Activated CD8-positive, alpha-beta memory T cell treated with anti-CD3 and anti-CD28 coated beads, Interleukin-2, amount 50 U/mL, for 1 hour (primary cell): Measurements from ENCODE around the gene SOS1.
"Not testable (repeated sequence)": the region's sequence is repeated elsewhere in the genome, so short reads cannot be mapped to it uniquely, and the experiment has no call there.

ENCODE experiments used
- DNase-seq: peaks from one replicate; pipeline ENCODE4 v3.0.0-alpha.2; 2020; ENCODE audit errors: extremely low read depth

SOS1 gene

DNA sequence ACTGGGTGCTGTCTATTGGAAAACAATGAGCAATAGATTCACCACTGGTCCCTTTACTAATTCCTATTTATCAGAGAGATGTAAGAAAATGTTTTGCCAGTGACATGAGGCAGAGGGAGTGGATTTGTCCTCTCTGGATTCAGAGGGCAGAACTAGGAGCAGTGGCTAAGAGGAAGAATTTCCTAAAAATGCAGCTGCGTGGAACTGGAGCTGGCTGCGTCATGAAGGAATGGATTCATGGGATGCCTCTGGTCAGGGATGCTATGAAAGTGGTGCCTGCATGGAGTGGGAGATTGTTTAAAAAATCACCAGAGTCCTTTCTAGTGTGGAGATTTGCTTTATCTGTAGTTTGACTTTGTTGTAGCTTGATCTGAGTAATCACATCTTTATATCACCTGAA, 152.8 kb downstream of the SOS1 start:
- no peak for DNase-seq

DNA sequence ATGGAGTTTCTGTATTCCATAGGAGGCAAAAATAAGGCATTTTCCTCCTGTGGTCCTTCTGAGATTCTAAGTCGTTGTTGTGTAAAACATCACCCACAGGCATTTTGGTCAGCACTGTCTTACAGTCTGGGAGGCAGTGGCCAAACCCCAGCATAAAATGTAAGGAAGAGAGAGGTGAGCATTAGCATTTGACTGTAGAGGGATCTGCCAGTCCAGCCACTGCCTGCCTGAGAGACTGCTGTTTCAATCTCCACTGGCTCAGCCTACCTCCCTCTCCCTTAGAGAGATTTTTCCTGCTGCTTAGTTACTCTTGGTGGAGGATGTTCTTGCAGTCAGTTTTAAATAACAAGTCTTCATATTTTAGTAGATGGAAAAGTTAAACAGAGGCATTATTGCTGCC, 154.2 kb downstream of the SOS1 start:
- no peak for DNase-seq

DNA sequence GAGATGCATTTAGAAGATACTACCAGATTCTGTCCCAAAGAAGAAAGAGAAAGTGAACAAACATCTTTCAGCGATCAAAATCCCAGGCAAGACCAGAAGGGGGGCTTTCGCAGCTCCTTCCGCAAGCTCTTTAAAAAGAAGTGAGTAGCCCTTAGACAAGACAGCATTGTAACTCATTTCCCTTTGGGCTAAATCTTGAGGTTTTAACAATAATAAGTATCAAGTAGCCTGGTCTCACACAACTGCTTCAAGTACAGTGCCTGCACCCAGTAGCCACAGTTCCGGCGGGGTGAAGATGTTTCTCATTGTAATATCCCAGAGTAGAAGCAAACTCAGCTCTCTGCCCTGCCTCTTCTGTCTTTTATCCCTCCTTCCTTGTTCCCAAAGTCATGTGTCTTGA, 154.8 kb downstream of the SOS1 start:
- no peak for DNase-seq

DNA sequence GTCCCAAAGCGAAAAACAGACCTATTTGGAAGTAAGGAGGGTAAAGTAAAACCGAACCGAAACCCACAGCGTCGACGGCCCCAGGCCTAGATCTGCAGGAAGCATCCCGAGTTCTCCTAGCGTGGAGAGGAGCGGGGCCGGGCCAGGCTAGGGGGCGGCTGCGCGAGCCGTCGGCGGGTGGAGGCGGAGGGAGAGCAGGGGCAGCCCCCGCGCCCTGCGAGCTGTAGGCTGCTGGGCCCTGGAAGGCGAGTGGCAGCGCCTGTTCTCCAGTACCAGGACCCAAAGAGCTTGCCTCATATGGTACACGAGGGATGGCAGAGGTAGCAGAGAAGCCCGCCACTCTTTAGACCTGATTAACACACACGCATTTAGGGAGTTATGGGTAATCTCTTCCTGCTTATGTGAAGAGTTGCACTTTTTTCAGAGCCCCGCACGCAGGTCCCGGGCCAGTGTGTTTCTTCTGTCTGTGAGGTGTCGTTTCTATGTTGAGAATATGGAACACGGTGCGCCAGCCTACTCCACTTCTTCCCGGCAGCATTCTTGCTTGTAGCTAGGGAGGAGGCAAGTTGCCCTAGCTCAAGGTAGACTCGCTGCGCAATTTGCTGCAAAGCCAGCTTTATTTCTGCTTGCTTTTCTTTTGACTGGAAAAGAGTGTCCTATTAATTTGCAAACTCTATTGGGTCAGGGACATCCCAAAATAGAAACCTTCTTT, 160.1 kb downstream of the SOS1 start:
- DNase-seq = no peak

DNA sequence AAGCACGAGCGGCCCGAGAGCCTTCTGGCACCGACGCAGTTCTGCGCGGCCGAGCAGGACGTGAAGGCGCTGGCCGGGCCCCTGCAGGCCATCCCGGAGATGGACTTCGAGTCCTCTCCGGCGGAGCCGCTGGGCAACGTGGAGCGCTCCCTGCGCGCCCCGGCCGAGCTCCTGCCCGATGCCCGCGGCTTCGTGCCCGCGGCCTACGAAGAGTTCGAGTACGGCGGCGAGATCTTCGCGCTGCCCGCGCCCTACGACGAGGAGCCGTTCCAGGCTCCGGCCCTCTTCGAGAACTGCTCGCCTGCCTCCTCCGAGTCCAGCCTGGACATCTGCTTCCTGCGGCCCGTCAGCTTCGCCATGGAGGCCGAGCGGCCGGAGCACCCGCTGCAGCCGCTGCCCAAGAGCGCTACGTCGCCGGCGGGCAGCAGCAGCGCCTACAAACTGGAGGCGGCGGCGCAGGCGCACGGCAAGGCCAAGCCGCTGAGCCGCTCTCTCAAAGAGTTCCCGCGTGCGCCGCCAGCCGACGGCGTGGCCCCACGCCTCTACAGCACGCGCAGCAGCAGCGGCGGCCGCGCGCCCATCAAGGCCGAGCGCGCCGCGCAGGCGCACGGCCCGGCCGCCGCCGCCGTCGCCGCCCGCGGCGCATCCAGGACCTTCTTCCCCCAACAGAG, 160.8 kb downstream of the SOS1 start:
- DNase-seq = peak; percentile 12

DNA sequence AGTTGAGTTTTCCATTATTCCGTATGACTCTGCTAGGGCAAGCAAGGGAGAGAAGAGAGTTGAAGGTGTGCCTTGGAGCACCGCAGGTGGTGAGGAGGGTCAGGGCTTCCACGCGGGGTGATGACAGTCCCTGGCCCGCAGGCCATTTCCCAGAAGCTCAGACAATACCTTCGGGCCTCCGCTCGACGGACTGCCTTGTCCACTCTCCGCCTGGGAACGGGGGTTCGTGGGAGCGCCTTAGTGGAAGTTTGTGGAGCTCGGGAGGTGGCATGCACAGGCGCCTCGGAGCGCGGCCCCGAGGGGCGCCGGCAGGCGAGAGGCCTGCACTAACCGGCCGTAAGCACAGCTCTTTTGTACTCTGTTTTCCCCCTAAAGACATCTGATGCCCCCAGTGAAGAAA, 161.4 kb downstream of the SOS1 start:
- no peak for DNase-seq

DNA sequence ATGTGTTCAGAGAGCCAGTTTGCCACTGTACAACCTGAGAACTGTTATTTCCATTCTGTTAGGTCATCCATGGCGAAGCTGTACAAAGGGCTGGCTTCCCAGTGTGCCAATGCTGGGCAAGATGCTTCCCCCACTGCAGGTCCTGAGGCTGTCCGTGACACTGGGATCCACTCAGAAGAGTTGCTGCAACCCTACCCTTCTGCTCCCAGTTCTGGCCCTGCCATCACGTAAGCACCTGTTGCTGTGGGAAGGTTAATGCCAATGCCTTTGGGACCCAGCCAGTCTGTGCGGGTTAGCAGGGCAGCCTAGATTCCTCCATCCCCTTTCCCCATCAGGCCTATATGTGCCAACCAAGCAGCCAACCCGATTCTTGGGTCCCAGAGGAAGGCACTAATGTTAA, 162.9 kb downstream of the SOS1 start:
- no peak for DNase-seq

DNA sequence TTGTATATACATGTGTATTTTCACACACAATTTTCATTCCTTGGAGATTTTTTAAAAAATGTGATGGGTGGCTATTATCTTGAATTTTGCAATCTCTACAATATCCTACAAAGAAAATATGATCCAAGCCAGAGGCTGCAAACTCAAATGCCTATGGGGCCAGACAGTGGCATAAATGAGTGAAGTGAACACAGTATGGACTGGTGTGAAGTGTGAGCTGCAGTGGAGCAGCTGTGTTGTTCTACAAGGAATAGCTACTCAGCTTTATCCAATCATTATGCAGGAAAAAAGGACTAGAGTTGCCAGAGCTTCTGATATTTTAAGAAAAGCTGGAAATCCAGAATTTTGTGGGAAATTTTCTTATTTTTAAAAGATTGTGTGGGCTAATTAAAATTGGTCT, 169.1 kb downstream of the SOS1 start:
- DNase-seq = no peak

DNA sequence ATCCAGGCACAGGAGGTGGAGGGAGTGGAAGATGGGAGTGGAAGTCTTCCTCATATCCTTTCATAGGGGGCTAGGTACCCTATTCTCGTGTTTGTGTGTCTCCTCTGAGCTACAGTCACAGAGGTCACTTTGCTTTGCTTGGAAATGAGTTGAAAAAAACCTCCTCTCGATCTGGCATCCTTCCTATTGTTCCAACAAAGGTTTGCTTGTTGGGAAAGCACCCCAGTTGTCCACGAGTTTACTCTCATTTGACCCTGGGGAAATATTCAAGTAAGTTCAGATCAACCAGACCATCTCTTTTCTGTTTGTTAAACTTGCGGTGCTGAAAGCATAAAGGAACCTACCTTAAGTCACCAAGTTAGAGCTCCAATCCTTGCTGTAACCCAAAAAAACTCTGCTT, 171.9 kb downstream of the SOS1 start:
- DNase-seq = no peak

DNA sequence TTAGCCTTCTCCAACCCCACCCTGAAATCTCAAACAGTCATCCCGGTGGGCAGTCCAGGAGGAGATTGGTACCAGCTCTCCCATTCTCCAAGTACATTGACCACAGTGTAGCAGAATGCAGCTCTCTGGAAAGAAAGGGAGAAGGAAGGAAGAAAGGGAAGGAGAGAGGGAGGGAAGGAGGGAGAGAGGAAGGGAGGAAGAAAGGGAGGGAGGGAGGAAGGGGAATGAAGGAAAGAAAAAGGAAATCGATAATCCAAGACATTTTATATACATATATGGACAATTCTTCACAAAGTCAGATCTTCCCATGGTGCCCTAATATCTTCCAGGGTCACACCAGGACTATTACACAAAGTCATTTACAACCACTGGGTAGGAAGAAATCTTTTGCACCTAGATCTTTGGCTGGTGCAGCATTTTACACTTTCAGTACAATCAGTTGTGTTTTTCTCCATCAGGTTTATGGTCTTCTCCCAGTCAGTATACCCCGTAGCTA, 172.4 kb downstream of the SOS1 start:
- DNase-seq = no peak

DNA sequence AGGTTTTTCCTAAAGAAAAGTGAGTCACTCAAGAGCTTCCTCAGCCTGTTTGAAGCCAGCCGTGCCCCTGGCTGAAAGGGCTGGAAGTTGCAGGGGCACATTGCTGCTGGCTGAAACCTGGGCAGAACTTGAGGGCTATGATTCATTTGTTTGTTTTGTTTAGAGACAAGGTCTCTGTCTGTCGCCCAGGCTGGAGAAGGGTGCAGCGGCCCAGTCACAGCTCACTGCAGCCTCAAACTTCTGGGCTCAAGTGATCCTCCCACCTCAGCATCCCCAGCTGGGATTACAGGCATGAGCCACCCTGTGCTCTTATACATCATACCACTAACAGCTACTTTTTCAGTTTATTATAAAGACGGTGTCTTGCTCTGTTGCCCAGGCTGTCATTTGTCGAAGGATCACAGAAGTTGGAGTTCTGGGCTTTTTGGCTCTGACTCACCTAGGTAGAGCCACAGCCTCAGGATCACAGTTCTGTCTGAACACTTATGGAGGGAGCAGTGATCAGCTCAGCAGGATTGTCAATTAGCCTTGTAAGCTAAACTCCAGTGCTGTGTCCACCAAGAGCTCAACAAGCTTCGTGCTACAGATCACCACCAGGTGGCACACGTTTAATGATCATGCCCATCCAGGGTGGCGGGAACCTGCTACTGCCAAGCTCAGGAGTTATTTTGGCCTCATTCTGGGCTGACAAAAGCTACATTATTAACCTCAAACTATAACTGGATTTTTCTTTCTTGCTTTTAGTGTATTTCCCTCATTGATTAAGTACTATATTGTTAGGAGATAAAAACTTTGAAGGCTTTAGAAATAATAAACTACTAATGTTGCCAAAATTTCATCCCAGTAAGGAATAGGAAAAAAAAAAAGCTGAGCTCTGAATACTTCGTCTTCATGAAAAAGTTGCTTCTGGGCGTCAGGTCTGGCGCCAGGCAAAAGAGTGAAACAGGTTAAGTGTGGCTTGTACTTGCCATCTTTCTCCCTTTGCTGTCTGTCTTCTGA, 173.3 kb downstream of the SOS1 start:
- DNase-seq = peak; percentile 7

DNA sequence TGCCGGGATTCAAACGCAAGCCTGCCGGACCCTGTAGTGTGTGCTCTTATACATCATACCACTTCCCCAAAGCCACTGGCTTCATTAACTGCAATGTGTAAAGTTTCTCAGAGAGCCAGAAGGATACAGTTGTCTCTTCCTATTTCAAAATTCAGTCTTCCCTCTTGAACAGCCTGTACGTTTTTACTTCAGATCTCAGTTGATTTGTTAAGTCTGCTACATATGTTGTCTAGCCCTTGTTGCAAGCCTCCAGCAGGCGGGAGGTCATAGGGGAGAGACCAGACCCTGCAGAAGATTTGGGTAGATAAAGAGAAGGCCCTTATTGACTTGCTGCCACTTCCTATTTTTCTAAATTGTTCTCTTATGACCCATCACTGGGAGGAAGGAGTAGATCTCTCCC, 174.9 kb downstream of the SOS1 start:
- no peak for DNase-seq

DNA sequence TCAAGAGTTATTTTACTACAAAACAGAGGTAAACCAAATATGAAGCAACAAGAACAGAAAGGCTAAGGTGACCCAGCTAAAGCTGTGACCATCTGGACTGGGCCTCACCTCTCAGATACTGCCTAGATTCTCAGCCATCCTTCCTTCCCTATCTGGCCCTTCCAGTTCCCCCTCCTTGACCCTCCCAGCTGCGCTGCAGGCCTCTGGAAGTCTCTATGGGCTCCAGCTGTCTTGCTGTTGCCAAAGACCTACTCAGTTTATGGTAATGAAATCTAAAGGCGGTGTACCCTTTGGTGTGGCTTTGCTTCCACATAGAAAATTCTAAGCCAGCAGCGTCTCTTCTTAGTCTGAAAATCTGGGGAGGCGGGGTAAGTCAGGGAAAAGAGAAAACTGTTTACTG, 175.5 kb downstream of the SOS1 start:
- DNase-seq = no peak

DNA sequence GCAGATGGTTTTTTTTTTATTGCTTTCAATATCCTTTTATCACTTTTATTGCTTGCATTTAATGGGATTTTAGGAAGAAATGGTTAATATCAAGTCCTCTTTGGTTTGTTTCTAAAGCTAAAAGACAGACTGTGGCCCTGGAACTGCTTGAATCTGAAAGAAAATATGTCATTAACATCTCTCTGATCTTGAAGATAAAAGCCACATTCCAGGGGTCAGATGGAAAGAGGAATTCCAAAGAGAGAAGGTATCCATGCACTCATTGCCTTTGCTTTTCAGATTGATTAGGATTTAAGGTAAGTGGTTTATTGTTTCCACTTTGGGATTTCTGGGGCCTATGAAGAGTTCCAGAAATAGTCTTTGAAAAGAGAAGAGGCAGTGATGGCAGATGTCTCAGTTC, 177.1 kb downstream of the SOS1 start:
- DNase-seq = no peak

DNA sequence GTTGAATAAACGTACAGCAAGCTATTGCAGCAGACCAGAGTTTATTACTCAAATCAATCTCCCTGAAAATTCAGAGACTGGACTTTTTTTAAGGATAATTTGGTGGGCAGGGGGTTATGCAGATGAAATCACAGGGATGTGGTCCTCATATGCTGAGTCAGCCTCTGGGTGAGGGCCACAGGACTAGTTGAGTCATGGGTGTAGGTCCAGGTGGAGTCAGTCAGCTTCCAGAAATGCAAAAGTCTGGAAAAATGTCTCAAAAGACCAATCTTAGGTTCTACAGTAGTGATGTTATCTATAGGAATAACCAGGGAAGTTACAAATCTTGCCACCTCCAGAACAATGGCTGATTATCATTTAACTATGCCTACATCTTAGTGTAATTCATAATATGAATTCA, 180.1 kb downstream of the SOS1 start:
- no peak for DNase-seq

DNA sequence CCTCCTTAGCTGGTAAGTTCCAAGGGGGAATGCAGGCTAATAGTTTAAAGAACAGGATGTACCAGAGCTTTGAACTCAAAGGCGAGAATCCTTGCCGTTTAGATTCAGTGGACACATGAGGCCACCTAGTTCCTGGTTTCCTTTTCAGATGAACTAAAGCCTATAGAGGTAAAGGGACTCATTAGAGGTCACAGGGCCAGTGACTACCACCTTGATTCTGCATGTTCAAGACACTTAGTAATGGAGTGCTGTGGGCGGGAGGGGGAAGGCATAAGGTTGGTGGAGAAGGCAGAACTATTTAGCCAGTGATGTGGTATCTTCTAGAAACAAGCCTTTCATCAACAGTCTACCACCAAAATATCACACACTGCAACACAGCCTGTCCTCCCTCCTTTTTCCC, 183.3 kb downstream of the SOS1 start:
- DNase-seq = no peak

DNA sequence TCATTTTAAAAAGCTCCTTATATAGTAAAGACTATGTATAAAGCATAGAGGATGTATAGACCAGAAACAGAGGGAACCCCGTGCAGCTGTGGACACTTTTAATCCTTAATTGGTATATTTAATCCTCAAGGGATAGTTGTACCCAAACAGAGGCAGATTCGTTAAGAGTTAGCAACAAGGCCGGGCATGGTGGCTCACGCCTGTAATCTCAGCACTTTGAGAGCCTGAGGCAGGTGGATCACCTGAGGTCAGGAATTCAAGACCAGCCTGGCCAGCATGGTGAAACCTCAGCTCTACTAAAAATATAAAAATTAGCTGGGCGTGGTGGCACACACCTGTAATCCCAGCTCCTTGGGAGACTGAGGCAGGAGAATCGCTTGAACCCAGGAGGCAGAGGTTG, 184.3 kb downstream of the SOS1 start:
- DNase-seq = not testable (repeated sequence)

DNA sequence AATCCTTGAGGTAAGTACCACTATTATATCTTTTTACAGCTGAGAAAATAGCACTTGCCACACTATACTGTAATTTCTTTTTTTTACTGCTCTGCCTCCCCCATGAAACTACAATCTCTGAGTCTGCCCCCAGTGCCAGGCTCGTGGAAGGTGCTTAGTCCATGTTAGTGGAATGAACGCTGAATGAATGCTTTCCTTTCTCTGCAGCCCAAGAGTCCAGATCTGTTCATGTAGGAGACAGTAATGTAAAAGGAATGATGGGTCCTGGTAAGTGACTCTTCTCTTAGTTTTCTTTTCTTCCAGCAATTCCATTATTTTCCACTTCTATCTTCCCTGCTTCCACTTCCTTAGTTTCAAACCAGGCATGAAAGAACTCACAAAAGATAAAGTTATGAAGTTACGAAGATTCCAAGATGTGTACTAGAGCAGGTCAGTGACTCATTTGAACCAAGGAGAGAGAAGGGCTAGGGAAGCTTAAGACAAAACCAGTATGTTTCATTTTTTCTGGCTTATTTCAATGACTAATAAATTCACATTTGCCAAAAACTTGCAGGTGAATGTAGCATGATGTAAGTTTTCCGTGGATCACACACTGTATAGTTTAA, 185.2 kb downstream of the SOS1 start:
- no peak for DNase-seq

DNA sequence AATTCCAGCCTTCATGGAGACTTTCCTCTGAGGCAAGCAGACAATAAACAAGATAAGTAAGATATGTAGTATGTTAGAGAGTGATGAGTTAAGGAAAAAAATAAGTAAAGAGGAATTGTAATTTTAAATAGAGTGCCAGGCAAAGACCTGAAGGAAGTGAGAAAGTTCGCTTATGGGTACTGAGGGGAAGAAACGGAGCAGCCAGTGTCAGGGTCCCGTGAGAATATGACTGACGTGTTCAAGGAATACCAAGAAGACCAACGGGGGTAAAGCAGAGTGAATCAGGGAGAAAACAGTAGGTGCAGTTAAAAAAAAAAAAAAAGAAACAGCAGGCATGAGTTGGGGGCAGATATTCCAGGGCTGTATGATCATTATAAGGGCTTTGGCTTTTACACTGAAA, 186.1 kb downstream of the SOS1 start:
- DNase-seq = no peak

DNA sequence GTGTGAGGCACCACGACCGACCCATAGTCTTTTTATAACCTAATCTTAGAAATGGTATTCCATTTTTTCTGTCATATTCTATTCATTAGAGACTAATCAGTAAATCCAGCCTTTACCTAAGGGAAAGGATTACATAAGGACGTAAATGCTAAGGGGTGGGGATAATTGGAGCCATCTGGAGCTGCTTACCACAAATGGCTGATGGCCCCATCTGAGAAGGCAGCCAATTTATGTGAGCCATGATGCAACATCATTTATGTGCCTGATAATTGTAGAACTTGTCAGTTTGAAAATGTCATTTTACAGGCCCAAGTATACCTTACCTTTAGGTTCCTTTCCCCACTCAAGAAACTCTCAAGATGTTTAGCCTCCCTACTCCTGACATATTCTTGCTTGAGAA, 187.2 kb downstream of the SOS1 start:
- DNase-seq = no peak

DNA sequence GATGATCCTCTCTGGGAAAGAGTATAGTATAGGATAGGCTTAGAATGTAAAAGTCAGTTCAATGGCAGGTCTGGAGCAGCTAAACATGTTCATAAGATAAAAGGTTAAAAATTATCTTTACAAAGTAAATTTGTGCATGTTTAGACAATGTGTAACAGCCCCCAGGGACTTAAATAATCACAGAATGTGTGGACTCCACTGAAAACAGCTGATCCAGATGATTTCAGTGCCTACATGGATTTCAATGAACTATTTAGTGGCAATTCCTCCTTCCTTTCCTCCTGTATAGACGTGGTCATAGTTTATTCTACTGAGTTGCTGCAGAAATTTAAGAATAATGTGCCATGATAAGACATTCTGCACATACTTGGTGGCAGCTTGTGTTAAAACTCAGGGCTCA, 188.3 kb downstream of the SOS1 start:
- DNase-seq = no peak
